Activated CD4-positive, alpha-beta T cell treated with anti-CD3 and anti-CD28 coated beads, Interleukin-2, amount 50 U/mL, for 4 hours (primary cell): ENCODE data around the gene DISC1.

ENCODE experiments used
- DNase-seq, 2 experiments: peaks; one replicate each; pipeline ENCODE4 v3.0.0-alpha.2; 2020

DISC1 gene

DNA sequence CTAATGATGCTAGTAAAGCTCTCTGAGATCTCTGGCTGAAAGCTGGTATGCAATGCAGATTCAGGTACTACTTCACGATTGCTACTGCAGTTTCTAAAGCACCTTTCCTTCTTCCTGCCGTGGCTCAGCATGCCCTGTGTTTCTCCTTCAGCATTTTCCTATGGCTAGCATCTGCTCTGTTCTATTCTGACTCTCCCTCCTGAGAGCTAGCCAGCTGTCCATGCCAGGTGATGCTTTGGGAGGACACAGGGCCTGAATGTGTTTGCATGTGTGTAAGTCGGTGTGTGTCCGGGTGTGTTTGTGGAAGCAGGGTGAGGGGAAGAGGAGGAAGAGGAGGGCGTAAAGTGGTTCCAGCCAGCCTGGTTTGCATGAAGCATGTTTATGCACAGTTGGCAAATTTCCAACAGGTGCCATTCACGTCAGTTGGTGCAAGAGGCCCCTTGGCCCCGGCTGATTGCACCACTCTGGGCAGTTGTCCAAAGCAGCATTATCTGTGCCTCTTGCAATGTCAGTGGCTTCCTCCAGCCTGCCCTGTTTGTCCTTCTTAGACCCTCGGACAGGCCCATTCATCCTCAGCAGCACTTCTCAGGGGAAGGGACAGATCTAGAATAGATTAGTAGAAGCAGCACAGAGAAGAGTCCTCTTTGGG is 433.3 kb downstream of the DISC1 start:
- no peak for DNase-seq

DNA sequence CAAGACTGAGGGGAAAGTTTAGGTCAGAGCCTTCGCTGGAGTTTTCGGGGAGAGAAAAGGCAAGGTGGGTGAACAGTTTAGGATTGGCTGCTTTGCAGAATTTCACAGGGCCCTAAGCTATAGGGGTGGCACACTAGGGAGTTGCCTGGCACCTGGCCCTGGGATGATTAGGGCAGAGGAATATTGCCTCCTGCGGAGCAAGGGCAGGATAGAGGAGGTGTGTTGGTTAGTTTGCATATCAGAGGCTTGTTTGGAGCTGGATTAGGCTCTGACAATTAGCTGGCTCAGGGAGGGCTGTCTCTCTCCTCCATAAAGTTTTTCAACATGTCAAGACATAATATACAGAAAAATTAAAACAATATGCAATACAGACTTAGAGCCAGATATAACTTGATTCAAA is 436.4 kb downstream of the DISC1 start:
- no peak for DNase-seq

DNA sequence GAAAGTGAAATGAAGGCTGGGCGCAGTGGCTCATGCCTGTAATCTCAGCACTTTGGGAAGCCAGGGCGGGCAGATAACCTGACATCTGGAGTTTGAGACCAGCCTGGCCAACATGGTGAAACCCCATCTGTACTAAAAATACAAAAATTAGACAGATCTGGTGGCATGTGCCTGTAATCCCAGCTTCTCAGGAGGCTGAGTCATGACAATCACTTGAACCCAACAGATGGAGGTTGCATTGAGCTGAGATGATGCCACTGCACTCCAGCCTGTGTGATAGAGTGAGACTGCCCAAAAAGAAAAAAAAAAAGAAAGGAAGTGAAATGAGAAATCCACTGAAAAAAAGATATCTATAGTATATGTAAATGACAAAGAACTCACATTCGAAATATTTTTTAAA is 439.9 kb downstream of the DISC1 start:
- no peak for DNase-seq

DNA sequence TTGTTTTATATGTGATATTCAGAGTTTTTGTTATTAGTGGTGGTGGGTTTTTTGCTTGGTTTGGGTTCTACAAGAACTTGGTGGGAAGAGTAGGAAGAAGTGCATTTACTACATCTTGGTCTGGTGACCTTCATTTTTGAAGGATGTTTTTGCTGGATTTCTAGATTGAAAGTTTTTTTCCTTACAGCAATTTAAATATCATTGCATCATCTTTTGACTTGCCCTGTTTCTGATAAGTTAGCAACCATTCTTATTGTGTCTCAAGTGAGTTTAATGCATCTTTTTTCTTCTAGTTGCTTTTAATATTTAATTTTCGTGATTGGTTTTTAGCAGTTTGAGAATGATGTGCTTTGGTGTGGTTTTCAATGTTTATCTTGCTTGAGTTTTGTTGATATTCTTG is 447.7 kb downstream of the DISC1 start:
- no peak for DNase-seq

DNA sequence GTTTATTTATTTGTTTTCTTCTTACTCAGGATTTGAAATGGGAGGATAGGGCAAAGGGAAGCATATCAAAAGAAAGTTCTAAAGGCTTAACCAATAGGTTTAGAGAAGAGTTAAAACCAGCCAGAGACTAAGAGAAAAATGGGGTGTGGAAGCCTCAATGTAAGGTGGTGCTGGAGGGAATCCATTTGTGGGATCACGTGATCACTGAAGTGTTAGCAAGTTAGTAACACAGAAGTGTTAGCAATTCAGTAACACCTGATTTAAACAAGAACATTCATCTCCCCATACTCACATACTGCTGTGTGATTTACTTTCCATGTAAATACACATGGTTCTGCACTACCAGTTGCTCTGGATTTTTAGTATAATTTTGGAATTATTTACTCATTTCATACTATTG is 451.2 kb downstream of the DISC1 start:
- DNase-seq = no peak

DNA sequence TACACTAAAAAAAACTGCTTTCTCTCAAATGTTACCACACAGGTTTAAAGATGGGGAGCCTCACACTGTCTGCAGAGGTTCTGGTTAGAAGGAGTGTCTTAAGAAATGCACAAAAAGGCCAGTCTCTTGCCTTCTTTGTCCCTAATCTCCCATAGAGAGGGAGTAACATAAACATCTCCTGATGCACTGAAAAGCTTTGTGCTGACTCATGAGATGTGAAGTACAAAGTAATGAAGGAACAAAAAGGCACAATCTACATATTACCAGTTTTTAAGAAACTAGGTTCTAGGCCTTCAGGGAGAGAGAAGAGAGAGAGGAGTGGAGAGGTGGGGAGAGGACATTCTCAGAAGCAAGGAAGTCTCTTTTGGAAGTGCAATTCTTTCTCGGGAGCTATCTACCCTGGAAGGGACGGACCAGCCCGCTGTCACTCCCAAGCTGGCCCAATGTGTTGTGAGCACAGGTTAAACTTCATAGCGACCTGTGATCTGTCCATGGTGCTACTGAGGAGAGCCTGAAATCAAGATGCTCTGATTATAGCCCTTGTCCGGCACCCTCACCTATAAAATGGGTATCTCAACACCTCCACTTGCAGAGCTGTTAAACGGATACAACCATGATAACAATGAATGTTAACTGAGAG is 458.1 kb downstream of the DISC1 start:
- DNase-seq = no peak

DNA sequence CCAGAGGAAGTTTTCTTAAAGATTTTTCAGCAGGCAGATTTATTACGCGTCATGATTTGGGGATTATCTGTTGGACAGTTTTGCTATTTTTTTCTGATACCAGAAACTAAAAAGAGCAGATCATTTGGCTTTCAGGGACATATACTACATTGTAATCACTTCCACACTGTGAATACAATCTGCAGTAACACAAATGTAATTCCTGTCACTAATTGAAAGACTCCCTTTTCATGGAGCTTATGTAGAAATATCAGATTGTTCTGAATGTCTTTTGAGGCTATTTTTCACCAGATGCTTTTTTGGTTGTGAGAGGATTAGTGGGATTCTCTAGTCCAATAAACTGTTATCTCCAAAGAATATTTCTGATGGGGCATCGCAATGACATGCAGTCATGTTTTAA is 464.2 kb downstream of the DISC1 start:
- no peak for DNase-seq
